Thymus (tissue), 11 donors: ENCODE results near the gene PTH1R. TPM values are rescaled to one million over a fixed set of nuclear protein-coding genes. Genes with fewer than 3 reads are reported as not detected.

Source experiments
- DNase-seq, 9 donors: peaks; one replicate each; pipeline ENCODE4 v3.0.0-alpha.2; 2013; ENCODE audit warnings: low spot score in 9 of 9, low read depth in 6 of 9, missing footprints in 1 of 9
- H3K27ac ChIP-seq, 2 donors: one replicate each; pipeline ENCODE4 v1.5.1; 2013; ENCODE audit warnings: control low read depth in 1 of 2, low read depth in 1 of 2, low read length in 1 of 2, mild to moderate bottlenecking in 1 of 2, moderate library complexity in 1 of 2
- H3K27me3 ChIP-seq, 2 donors: one replicate each; pipeline ENCODE4 v1.5.1; 2013; ENCODE audit warnings: low read length in 1 of 2; ENCODE audit not compliant: control insufficient read depth in 2 of 2, insufficient read depth in 1 of 2
- H3K36me3 ChIP-seq, 2 donors: one replicate each; pipeline ENCODE4 v1.5.1; 2013; ENCODE audit warnings: low read length in 1 of 2, mild to moderate bottlenecking in 1 of 2, moderate library complexity in 1 of 2; ENCODE audit not compliant: control insufficient read depth in 2 of 2, insufficient read depth in 2 of 2
- H3K4me1 ChIP-seq, 2 donors: one replicate each; pipeline ENCODE4 v1.5.1; 2013; ENCODE audit warnings: low read length in 2 of 2; ENCODE audit not compliant: control insufficient read depth in 2 of 2, insufficient read depth in 2 of 2
- H3K4me3 ChIP-seq, 2 donors: one replicate each; pipeline ENCODE4 v1.5.1; 2013; ENCODE audit warnings: low read length in 2 of 2, control low read depth in 1 of 2, mild to moderate bottlenecking in 1 of 2
- H3K9me3 ChIP-seq, 2 donors: one replicate each; pipeline ENCODE4 v1.5.1; 2013; ENCODE audit warnings: low read length in 1 of 2, mild to moderate bottlenecking in 1 of 2; ENCODE audit not compliant: control insufficient read depth in 2 of 2, insufficient read depth in 1 of 2
- WGBS: extraction: QIAGEN DNeasy Blood & Tissue Kit; methylation state at CpG from one replicate; pipeline ENCODE4 v1.1.7; 2013; 5-methylcytosine and 5-hydroxymethylcytosine counted together
- polyA plus RNA-seq: library from polyadenylated mRNA; stranded (reverse); fragments of 200-250 nt; gene quantifications from one replicate; pipeline ENCODE4 v1.2.3, GENCODE V29; 2013
- total RNA-seq: library from RNA; stranded (reverse); fragments of 120-200 nt; gene quantifications from one replicate; pipeline ENCODE4 v1.2.4, GENCODE V29; 2013
- donor health status: healthy.

The PTH1R gene
- total and polyA plus RNA-seq, 2 donors = 0.80 to 6.9 TPM

GRCh38 chr3:46883830-46884185, 6.3 kb downstream of the PTH1R start:
- Histone ChIP-seq H3K4me3 (no peak overlapping the region), H3K9me3 (peaks cover 0 to 5% of the 10 kb centered on the region in 2 donors), H3K4me1 (peaks cover 5 to 8% of the 10 kb centered on the region in 2 donors), H3K27me3 (peaks cover 51 to 93% of the 10 kb centered on the region in 2 donors), H3K36me3 (no peaks in the 10 kb centered on the region), H3K27ac (no peak overlapping the region)
- DNase-seq = no peak
- 77% methylated on average over 4 of the region's 4 CpGs for WGBS

GRCh38 chr3:46884427-46884826, 6.9 kb downstream of the PTH1R start:
- no peaks in the 10 kb centered on the region for H3K36me3 ChIP-seq
- no peak overlapping the region for H3K4me3 ChIP-seq
- H3K27me3 ChIP-seq = peaks cover 47 to 93% of the 10 kb centered on the region in 2 donors
- H3K27ac ChIP-seq = no peak overlapping the region
- H3K4me1 ChIP-seq = peaks cover 5 to 8% of the 10 kb centered on the region in 2 donors
- no peak for DNase-seq
- H3K9me3 ChIP-seq = peaks cover 0 to 5% of the 10 kb centered on the region in 2 donors
- WGBS = 78% methylated on average over 5 of the region's 5 CpGs

GRCh38 chr3:46884929-46885328, 7.4 kb downstream of the PTH1R start:
- Histone ChIP-seq H3K4me1 (peaks cover 5 to 8% of the 10 kb centered on the region in 2 donors), H3K9me3 (peaks cover 0 to 5% of the 10 kb centered on the region in 2 donors), H3K36me3 (no peaks in the 10 kb centered on the region), H3K4me3 (no peak overlapping the region), H3K27me3 (peaks cover 44 to 93% of the 10 kb centered on the region in 2 donors), H3K27ac (no peak overlapping the region)
- WGBS = 96% methylated on average over 7 of the region's 7 CpGs
- DNase-seq = no peak

GRCh38 chr3:46885612-46886011, 8.1 kb downstream of the PTH1R start:
- H3K27ac ChIP-seq = no peak overlapping the region
- H3K9me3 ChIP-seq = peaks cover 0 to 5% of the 10 kb centered on the region in 2 donors
- H3K36me3 ChIP-seq = no peaks in the 10 kb centered on the region
- H3K4me1 ChIP-seq = peaks cover 5 to 8% of the 10 kb centered on the region in 2 donors
- no peak overlapping the region for H3K4me3 ChIP-seq
- no peak for DNase-seq
- over 99% methylated on average over 3 of the region's 3 CpGs for WGBS
- peaks cover 41 to 93% of the 10 kb centered on the region in 2 donors for H3K27me3 ChIP-seq

- no peak overlapping the region for H3K27ac ChIP-seq
- WGBS = 90% methylated on average over 7 of the region's 7 CpGs
- no peaks in the 10 kb centered on the region for H3K36me3 ChIP-seq
- H3K4me1 ChIP-seq = peaks cover 0 to 6% of the 10 kb centered on the region in 2 donors
- H3K4me3 ChIP-seq = no peak overlapping the region
- no peaks in the 10 kb centered on the region for H3K9me3 ChIP-seq
- H3K27me3 ChIP-seq = peaks cover 27 to 93% of the 10 kb centered on the region in 2 donors
- DNase-seq = no peak
Observed at GRCh38 chr3:46887980-46888494, 10.5 kb downstream of the PTH1R start.

- Histone ChIP-seq H3K9me3 (no peaks in the 10 kb centered on the region), H3K27ac (no peak overlapping the region), H3K4me1 (peaks cover 0 to 6% of the 10 kb centered on the region in 2 donors), H3K27me3 (peaks cover 28 to 96% of the 10 kb centered on the region in 2 donors), H3K36me3 (no peaks in the 10 kb centered on the region), H3K4me3 (no peak overlapping the region)
- 92% methylated on average over 13 of the region's 13 CpGs for WGBS
- DNase-seq = no peak
Observed at GRCh38 chr3:46888705-46889104, 11.2 kb downstream of the PTH1R start.

GRCh38 chr3:46889381-46890110, 12.0 kb downstream of the PTH1R start:
- H3K27ac ChIP-seq = no peak overlapping the region
- H3K27me3 ChIP-seq = peaks cover 25 to 96% of the 10 kb centered on the region in 2 donors
- H3K4me1 ChIP-seq = peaks cover 0 to 6% of the 10 kb centered on the region in 2 donors
- no peaks in the 10 kb centered on the region for H3K9me3 ChIP-seq
- H3K36me3 ChIP-seq = no peaks in the 10 kb centered on the region
- H3K4me3 ChIP-seq = no peak overlapping the region
- WGBS = 58% methylated on average over 6 of the region's 6 CpGs
- DNase-seq = no peak

- Histone ChIP-seq H3K27ac (no peak overlapping the region), H3K4me3 (no peak overlapping the region), H3K36me3 (no peaks in the 10 kb centered on the region), H3K9me3 (no peaks in the 10 kb centered on the region), H3K27me3 (peaks cover 20 to 95% of the 10 kb centered on the region in 2 donors), H3K4me1 (peaks cover 0 to 6% of the 10 kb centered on the region in 2 donors)
- WGBS = 95% methylated on average over 1 of the region's 1 CpG
- DNase-seq = no peak
Observed at GRCh38 chr3:46890132-46890531, 12.6 kb downstream of the PTH1R start.

- no peak overlapping the region for H3K27ac ChIP-seq
- DNase-seq = no peak
- peaks cover 0 to 6% of the 10 kb centered on the region in 2 donors for H3K4me1 ChIP-seq
- H3K9me3 ChIP-seq = no peaks in the 10 kb centered on the region
- 96% methylated on average over 3 of the region's 3 CpGs for WGBS
- H3K4me3 ChIP-seq = no peak overlapping the region
- H3K36me3 ChIP-seq = no peaks in the 10 kb centered on the region
- peaks cover 13 to 95% of the 10 kb centered on the region in 2 donors for H3K27me3 ChIP-seq
Observed at GRCh38 chr3:46891132-46891531, 13.6 kb downstream of the PTH1R start.
